CD4-positive, alpha-beta T cell treated with Interleukin-12 subunit alpha and Interleukin-12 subunit beta, for 1 hour (primary cell): Measurements from ENCODE around the gene LRP8.

Source experiments
- DNase-seq: peaks from one replicate; pipeline ENCODE4 v3.0.0-alpha.2; 2020

The LRP8 gene

GRCh38 chr1:53339736-53340635, 12.1 kb upstream of the LRP8 start:
- DNase-seq: no peak

GRCh38 chr1:53338423-53338822, 10.6 kb upstream of the LRP8 start:
- DNase-seq: no peak

GRCh38 chr1:53337499-53337898, 9.6 kb upstream of the LRP8 start:
- DNase-seq: no peak

- no peak for DNase-seq
Observed at GRCh38 chr1:53336146-53336545, 8.3 kb upstream of the LRP8 start.

GRCh38 chr1:53335661-53336060, 7.8 kb upstream of the LRP8 start:
- no peak for DNase-seq

GRCh38 chr1:53334781-53335180, 6.9 kb upstream of the LRP8 start:
- DNase-seq: no peak

- no peak for DNase-seq
Observed at GRCh38 chr1:53334312-53334711, 6.4 kb upstream of the LRP8 start.

GRCh38 chr1:53332833-53333232, 5.0 kb upstream of the LRP8 start:
- no peak for DNase-seq

- DNase-seq: no peak
Observed at GRCh38 chr1:53332186-53332564, 4.3 kb upstream of the LRP8 start.

- DNase-seq: no peak
Observed at GRCh38 chr1:53331446-53332185, 3.7 kb upstream of the LRP8 start.

- no peak for DNase-seq
Observed at GRCh38 chr1:53330819-53331218, 2.9 kb upstream of the LRP8 start.

GRCh38 chr1:53328541-53329499, 950 bp upstream of the LRP8 start:
- DNase-seq: peak; percentile 20

GRCh38 chr1:53327182-53327913, 522 bp downstream of the LRP8 start:
- peak; percentile 45 for DNase-seq

- no peak for DNase-seq
Observed at GRCh38 chr1:53326598-53327181, 1.2 kb downstream of the LRP8 start.

GRCh38 chr1:53326088-53326597, 1.7 kb downstream of the LRP8 start:
- DNase-seq: peak; percentile 93

GRCh38 chr1:53325326-53326087, 2.4 kb downstream of the LRP8 start:
- DNase-seq: no peak

GRCh38 chr1:53324728-53325297, 3.1 kb downstream of the LRP8 start:
- DNase-seq: no peak

- DNase-seq: no peak
Observed at GRCh38 chr1:53324321-53324720, 3.5 kb downstream of the LRP8 start.

- no peak for DNase-seq
Observed at GRCh38 chr1:53323316-53323715, 4.6 kb downstream of the LRP8 start.

GRCh38 chr1:53321776-53322602, 5.9 kb downstream of the LRP8 start:
- DNase-seq: no peak
